Small intestine (tissue), 7 donors: Measurements from ENCODE around the gene BTK. TPM values are rescaled to one million over a fixed set of nuclear protein-coding genes. Genes with fewer than 3 reads are reported as not detected.
A peak's percentile ranks its signal among the peaks of the same experiment; 100 is the strongest.

Source experiments
- DNase-seq, 2 donors: peaks; one replicate each; pipeline versions ENCODE4 v3.0.0 to v3.0.0-alpha.2; 2013
- FAIRE-seq: peaks from 2 replicates; lab custom pipeline; 2012; peaks lifted over from hg19 to GRCh38; lab: Jason Lieb, UNC
- H3K27ac ChIP-seq, 3 donors: one replicate each; pipeline ENCODE4 v1.5.1; 2013; ENCODE audit warnings: low read length in 2 of 3, mild to moderate bottlenecking in 2 of 3, control low read depth in 1 of 3, inconsistent platforms in 1 of 3, low read depth in 1 of 3, moderate library complexity in 1 of 3
- H3K27me3 ChIP-seq, 3 donors: one replicate each; pipeline ENCODE4 v1.6.1; 2013; ENCODE audit warnings: low read length in 3 of 3, inconsistent platforms in 1 of 3; ENCODE audit not compliant: control insufficient read depth in 3 of 3, insufficient read depth in 3 of 3
- H3K36me3 ChIP-seq, 3 donors: one replicate each; pipeline ENCODE4 v1.6.1; 2013; ENCODE audit warnings: low read length in 3 of 3, inconsistent platforms in 1 of 3, low read depth in 1 of 3, mild to moderate bottlenecking in 1 of 3, moderate library complexity in 1 of 3; ENCODE audit not compliant: control insufficient read depth in 3 of 3, insufficient read depth in 2 of 3
- H3K4me1 ChIP-seq, 3 donors: one replicate each; pipeline ENCODE4 v1.6.1; 2013; ENCODE audit warnings: low read length in 2 of 3, inconsistent platforms in 1 of 3, low read depth in 1 of 3, mild to moderate bottlenecking in 1 of 3, moderate library complexity in 1 of 3; ENCODE audit not compliant: control insufficient read depth in 3 of 3, insufficient read depth in 2 of 3
- H3K4me3 ChIP-seq, 3 donors: one replicate each; pipeline ENCODE4 v1.5.1; 2013; ENCODE audit warnings: low read length in 3 of 3, control low read depth in 1 of 3, inconsistent platforms in 1 of 3, low read depth in 1 of 3, mild to moderate bottlenecking in 1 of 3, moderate library complexity in 1 of 3
- H3K9me3 ChIP-seq, 2 donors: one replicate each; pipeline ENCODE4 v1.6.1; 2013; ENCODE audit warnings: low read depth in 1 of 2, low read length in 1 of 2; ENCODE audit not compliant: control insufficient read depth in 2 of 2, insufficient read depth in 1 of 2
- WGBS, 3 donors: extraction: QIAGEN DNeasy Blood & Tissue Kit; methylation state at CpG; one replicate each; pipeline ENCODE4 v1.1.7; 2013; 5-methylcytosine and 5-hydroxymethylcytosine counted together
- polyA plus RNA-seq, 4 donors: library from polyadenylated mRNA; stranded (reverse) in 3 of 4; unstranded in 1 of 4; fragments of 200-250 nt in 3 of 4; fragments of 120-200 nt in 1 of 4; gene quantifications; one replicate each; pipeline versions ENCODE4 v1.2.1 to v1.2.3, GENCODE V29; 2013
- donor health status: healthy with polysubstance abuse.
- donor health status: control.
- donor health status: control.
- donor health status: Bipolar disorder and iron deficiency.
- donor health status: healthy.

BTK gene
- polyA plus RNA-seq, 4 donors = 0.22 to 4.9 (median 3.3) TPM

GRCh38 chrX:101390664-101391525, 4.9 kb upstream of the BTK start, which contains the start of gene RPL36A:
Gene RPL36A (plus strand): TSS chrX:101391011. CDS start chrX:101391044, 33 bp downstream.
- Histone ChIP-seq H3K27ac (peak within 1 kb of the TSS in 2 of 3 donors; percentile 76 to 77), H3K4me1 (peaks cover 0 to 3% (median 0%) of the 10 kb centered on the region in 3 donors), H3K36me3 (peaks cover 0 to 6% (median 0%) of the 10 kb centered on the region in 3 donors), H3K27me3 (no peaks in the 10 kb centered on the region), H3K9me3 (no peaks in the 10 kb centered on the region), H3K4me3 (peak within 1 kb of the TSS; percentile 27 to 73 (median 54))
- WGBS, 3 donors = 1 to 36% (median 12%) methylated on average over 46 to 47 of the region's 47 CpGs
- DNase-seq (peak; percentile 85 to 91), FAIRE-seq (no peak)

- no peak for DNase-seq
- Histone ChIP-seq H3K4me1 (peaks cover 0 to 3% (median 0%) of the 10 kb centered on the region in 3 donors), H3K9me3 (no peaks in the 10 kb centered on the region), H3K27ac (no peak overlapping the region), H3K27me3 (no peaks in the 10 kb centered on the region), H3K4me3 (no peak overlapping the region), H3K36me3 (peaks cover 0 to 2% (median 0%) of the 10 kb centered on the region in 3 donors)
- 82 to 90% (median 89%) methylated on average over 3 of the region's 3 CpGs for WGBS, 3 donors
- no peak for FAIRE-seq
These were observed 2.6 kb upstream of the BTK start for GRCh38 chrX:101388604-101389003.

- Histone ChIP-seq H3K9me3 (no peaks in the 10 kb centered on the region), H3K4me1 (peaks cover 0 to 3% (median 0%) of the 10 kb centered on the region in 3 donors), H3K36me3 (no peaks in the 10 kb centered on the region), H3K4me3 (no peak overlapping the region), H3K27ac (peak overlapping the region in 1 of 3 donors; percentile 27), H3K27me3 (no peaks in the 10 kb centered on the region)
- no peak for DNase-seq
- no peak for FAIRE-seq
- WGBS, 3 donors = 63 to 79% (median 75%) methylated on average over 6 of the region's 6 CpGs
These were observed 523 bp upstream of the BTK start for GRCh38 chrX:101386542-101386885.

- no peak for FAIRE-seq
- Histone ChIP-seq H3K4me3 (no peak overlapping the region), H3K27me3 (no peaks in the 10 kb centered on the region), H3K27ac (peak overlapping the region in 1 of 3 donors; percentile 21), H3K4me1 (no peaks in the 10 kb centered on the region), H3K36me3 (no peaks in the 10 kb centered on the region), H3K9me3 (no peaks in the 10 kb centered on the region)
- DNase-seq = no peak
- 76 to 80% (median 77%) methylated on average over 6 to 7 of the region's 7 CpGs for WGBS, 3 donors
These were observed 836 bp downstream of the BTK start for GRCh38 chrX:101385026-101385684.

GRCh38 chrX:101383679-101384205, 2.2 kb downstream of the BTK start:
- no peaks in the 10 kb centered on the region for H3K4me1 ChIP-seq
- no peak overlapping the region for H3K4me3 ChIP-seq
- DNase-seq (no peak), FAIRE-seq (no peak)
- no peaks in the 10 kb centered on the region for H3K9me3 ChIP-seq
- H3K27ac ChIP-seq = no peak overlapping the region
- H3K27me3 ChIP-seq = no peaks in the 10 kb centered on the region
- H3K36me3 ChIP-seq = no peaks in the 10 kb centered on the region
- 55 to 62% (median 58%) methylated on average over 4 of the region's 4 CpGs for WGBS, 3 donors

GRCh38 chrX:101377547-101377946, 8.4 kb downstream of the BTK start:
- Histone ChIP-seq H3K4me3 (no peak overlapping the region), H3K36me3 (no peaks in the 10 kb centered on the region), H3K9me3 (no peaks in the 10 kb centered on the region), H3K27ac (no peak overlapping the region), H3K4me1 (no peaks in the 10 kb centered on the region), H3K27me3 (no peaks in the 10 kb centered on the region)
- no peak for FAIRE-seq
- 54 to 94% (median 64%) methylated on average over 1 of the region's 1 CpG for WGBS, 3 donors
- no peak for DNase-seq

- DNase-seq = no peak
- Histone ChIP-seq H3K4me1 (no peaks in the 10 kb centered on the region), H3K4me3 (no peak overlapping the region), H3K36me3 (no peaks in the 10 kb centered on the region), H3K9me3 (no peaks in the 10 kb centered on the region), H3K27ac (no peak overlapping the region), H3K27me3 (no peaks in the 10 kb centered on the region)
- 54 to 70% (median 54%) methylated on average over 3 of the region's 3 CpGs for WGBS, 3 donors
- no peak for FAIRE-seq
These were observed 15.0 kb downstream of the BTK start for GRCh38 chrX:101370888-101371504.

GRCh38 chrX:101369687-101370086, 16.3 kb downstream of the BTK start:
- no peaks in the 10 kb centered on the region for H3K9me3 ChIP-seq
- FAIRE-seq = no peak
- no peaks in the 10 kb centered on the region for H3K27me3 ChIP-seq
- H3K36me3 ChIP-seq = no peaks in the 10 kb centered on the region
- no peak for DNase-seq
- H3K4me3 ChIP-seq = no peak overlapping the region
- H3K27ac ChIP-seq = no peak overlapping the region
- WGBS, 3 donors = 67 to 78% (median 76%) methylated on average over 6 of the region's 6 CpGs
- no peaks in the 10 kb centered on the region for H3K4me1 ChIP-seq
